ENCODE measurements around the gene INKA1.
A peak's percentile ranks its signal among the peaks of the same experiment; 100 is the strongest.
"Not testable (repeated sequence)": the region's sequence is repeated elsewhere in the genome, so short reads cannot be mapped to it uniquely, and the experiment has no call there.

The INKA1 gene

DNA sequence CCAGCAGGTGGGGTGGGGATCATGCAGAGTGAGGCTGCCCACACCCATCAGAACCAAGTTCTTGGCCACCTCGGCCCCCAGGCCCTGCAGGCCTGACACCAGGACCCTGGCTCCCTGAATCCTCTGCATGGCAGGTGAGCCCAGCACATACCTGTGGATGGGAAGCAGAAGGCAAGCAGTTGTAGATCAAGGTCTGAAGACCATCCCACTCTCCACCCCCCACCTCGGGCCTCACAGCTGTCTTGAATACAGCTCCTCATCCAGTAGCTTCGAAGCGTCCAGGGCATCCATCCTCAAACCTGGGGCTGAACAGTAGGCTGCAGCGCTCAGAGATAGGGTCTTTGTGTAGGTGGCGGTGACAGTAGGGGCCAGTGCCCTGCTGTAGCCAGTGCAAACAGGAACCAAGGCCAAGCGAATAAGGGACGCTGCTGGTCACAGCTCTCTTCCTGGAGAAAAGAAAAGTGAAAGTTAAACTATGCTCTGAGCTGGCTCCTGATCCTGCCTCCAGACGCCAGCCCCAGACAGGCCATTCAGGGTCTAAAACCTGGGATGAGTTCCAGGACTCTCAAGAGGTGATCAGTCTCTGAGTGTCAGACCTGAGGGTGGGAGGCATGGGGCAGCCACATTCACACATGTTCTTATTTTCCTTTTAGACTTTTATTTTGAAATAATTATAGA lies 10.6 kb downstream of the INKA1 start, which contains the start of gene UBA7:
Gene UBA7 (minus strand): TSS at position 457 of the 678 bp plus-strand sequence. CDS start 166 bp downstream, at position 291.
- peak; percentile 19 for DNase-seq

DNA sequence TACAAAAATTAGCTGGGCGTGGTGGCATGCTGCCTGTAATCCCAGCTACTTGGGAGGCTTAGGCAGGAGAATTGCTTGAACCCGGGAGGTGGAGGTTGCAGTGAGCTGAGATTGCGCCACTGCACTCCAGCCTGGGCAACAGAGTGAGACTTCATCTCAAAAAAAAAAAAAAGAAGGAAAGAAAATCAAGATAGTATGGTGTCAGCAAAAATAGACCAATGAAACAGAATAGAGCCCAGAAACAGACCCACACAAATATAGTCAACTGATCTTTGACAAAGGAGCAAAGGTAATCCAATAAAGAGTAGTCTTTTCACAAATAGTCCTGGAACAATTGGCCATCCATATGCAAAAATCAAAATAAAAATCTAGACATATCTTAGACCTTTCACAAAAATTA lies 20.1 kb downstream of the INKA1 start:
- DNase-seq, result not testable (repeated sequence)

DNA sequence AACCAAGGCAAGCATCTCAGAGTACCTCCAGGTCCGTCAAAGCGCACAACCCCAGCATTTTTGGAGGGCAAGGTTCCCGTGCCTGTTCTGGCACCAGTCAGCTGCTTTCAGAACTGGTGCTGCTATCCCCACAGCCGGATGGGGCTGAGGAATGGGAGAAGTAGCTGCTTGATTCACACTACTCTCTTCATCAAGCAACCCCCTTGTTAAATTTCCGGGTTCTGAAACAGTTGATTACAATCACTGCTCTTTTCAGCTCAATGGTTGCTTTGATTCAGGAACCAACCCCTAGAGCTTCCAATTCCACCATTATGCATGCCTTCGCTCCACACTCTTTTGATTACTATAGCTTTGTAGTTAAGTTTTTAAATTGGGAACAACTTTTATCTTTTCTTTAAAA lies 23.0 kb downstream of the INKA1 start:
- no peak for DNase-seq

DNA sequence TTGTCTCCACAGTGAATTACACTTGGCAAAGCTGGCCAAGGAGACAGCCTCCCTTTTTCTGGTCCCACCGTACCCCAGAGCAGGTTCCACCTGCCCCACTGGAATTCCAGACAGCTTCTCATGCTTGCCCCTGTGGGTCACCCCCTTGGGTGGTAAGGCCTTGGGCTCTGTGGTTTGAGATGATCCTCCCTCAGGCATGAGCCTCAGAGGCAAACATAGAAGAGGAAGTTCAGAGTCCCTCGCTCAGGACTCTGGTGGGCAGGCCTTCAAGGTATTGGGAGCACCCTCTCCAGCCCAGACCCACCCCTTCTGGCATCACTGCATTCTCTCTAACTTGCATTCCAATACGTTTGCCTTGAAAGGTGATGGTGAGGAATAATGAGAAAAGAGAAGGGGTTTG lies 28.3 kb downstream of the INKA1 start:
- DNase-seq, result no peak

DNA sequence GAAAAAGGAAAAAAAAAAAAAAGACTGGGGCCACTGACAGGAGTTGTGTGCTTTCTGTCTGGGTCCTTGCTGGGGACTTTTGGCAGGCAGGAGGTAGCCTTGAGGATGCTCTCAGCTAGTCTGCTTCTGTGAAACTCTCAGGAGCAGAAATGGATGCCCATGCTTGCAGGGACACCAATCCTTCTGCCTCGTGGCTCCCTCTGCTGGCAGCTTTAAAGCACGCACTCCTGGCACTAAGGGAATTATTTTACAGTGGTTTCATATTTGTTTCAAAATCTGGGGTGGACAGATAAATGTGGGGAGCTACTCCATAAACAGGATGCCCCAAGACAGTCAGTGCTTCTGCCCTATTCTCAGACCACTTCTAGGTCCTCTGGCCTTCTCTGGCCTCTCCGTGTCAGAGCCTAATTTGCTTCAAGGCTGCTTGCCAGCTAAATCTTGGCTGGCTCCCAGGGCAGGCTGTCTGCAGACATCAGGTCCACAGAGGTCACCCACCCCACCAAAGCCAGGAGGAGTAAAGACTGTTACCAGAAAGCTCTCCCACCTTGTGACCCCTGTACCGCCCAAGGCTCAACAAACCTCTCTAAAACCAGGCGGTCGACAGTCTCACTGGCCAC lies 36.2 kb downstream of the INKA1 start:
- peak; percentile 63 for DNase-seq

DNA sequence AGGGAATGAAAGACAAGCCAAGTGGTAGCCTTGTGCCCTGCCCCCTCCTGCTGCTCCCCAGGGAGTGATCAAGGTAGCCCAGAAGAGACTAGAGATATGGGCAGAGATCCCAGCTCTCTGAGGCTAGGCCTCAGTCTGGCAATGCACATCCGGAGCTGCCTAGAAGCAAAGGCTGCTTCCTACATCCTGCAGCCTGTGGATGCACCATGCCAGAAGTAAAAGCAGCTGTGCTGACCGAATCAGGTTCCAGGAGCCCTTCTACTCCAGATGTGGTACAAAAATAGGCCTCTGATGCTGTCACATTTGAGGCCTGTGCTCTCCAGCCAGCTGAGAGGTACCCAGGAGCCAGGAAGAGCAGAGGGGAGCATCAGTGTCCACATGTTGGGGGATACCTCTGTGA lies 37.3 kb downstream of the INKA1 start:
- no peak for DNase-seq

DNA sequence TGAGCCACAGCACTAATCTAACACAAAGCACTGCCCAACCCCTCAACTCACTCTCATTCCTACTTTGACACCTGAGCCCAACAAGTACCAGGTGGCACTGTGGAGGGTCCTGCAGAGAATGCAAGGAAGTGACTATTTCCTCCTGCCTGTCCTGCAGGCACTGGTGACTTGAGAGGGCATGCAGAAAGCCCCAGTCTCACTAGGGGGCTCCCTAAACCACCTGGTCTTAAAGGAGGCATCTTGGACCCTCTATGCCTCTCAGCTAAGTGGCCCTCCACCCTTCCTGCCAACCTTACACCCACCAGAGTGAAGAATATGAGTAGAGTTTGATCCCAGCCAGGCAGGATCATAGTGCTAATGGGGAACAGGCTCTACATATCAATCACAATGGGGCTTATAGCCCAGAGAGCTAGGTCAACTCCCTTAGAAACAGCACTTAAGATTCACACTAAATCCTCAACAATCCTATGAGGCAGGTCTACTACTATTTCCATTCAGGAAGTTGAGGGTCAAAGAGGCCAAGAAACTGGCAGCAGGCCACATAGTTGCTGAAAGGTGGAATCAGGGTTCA lies 38.1 kb downstream of the INKA1 start:
- no peak for DNase-seq

DNA sequence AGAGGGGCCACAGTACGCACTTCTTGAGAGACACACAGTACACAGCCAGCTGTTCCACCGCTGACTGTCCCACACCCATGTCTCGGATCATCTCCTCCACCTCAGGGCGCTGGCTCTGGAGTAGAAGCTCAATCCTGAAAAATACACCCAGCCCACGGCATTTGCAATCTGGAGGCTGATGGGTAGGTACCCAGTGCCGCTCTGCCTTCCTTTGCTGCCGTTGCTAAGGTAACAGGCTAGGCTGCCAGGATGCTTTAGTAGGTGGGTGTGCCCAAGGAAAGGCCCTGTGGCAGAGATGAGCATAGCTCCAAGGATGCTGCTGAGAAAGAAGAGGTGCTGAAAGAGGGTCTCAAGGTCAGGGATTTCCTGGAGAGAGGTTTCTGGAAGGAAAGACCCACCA lies 38.7 kb downstream of the INKA1 start:
- DNase-seq, result no peak

DNA sequence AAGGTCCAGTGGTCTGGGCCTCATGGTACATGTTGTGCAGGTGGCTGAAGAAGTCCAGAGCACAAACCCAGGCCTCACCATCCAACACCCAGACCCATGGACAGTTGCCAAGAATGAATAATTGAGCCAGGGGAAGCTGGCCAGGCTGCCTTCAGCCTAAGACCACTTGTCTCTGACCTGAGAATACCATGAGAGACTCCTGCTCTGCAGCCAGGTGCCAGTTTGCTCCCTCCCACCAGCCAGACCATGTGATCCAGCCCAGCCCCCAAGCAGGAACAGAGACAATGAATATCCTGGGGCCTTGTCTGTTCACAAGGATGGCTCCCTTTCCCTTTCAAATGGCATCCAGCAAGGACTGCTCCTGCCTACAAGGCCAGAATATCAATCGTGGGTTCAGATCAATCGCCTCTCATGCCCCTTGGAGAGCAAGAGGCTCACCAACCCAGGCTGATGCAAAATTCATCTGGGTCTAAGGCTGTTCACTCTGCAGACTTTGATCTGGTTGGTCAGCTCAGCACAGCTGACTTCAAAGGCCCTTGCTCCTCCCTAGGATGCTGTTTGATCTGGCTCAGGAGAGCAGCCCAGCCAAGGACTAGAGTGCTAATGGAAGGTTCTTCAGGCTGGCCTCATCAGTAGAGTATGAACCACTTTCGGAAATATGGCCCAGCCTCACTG lies 39.9 kb downstream of the INKA1 start:
- no peak for DNase-seq

DNA sequence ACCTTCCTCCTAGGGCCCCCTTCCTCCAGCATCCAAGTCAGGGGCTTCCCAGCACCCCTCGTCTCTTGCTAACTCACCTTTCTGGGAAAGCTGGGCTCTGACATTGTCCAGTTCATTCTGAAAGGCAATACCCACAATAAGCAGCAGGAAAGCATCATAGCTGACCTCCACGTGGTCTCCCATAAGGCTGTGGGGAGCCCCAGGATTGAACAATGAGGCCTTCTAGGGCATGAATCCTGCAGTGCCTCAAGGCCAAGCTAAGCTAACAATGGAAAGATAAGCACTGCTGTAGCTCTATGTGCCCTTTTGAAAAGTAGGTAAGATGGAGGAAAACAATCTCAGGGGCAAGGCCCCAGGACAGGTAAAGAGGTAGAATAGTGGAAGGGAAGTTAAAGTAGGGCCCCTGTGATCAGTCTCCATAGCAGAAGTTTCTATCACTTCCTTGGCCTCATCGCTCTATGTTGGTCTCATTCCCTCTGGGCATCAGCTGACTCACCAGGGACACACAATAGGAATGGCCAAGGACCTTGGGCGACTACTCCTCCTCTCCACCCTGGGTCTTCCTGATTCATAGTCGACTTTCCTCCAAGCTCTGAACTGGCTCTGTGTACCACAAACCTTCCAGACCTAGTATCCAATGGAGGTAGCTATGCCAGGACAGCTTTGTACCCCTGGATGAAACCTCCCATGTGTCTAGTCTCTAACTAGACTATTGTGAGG lies 41.6 kb downstream of the INKA1 start:
- DNase-seq, result no peak

DNA sequence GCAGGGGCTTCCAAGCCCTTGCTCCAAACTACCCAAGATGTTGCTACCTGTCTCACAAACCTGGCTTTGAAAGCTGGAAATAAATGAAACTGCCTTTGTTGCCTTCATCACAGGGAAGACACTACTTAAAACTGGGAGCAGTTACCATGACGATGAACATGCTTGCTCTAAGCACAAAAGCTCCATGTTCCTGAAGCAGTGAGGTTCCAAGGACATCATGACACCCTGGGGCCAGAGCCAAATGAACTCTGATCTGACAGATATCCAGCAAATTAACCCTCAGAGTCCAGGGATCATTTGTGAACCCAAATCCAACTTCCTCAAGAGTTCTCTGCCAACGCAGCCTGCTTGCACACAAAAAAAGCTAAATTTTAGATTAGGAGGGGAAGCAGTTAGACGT lies 42.6 kb downstream of the INKA1 start:
- DNase-seq, result no peak
